Measurements from ENCODE around the gene PREB. TPM values are rescaled to one million over a fixed set of nuclear protein-coding genes. Genes with fewer than 3 reads are reported as not detected.
A peak's percentile ranks its signal among the peaks of the same experiment; 100 is the strongest.

Gene PREB
- total RNA-seq, 1 donor from 2014 or later, result 38.7 TPM

DNA sequence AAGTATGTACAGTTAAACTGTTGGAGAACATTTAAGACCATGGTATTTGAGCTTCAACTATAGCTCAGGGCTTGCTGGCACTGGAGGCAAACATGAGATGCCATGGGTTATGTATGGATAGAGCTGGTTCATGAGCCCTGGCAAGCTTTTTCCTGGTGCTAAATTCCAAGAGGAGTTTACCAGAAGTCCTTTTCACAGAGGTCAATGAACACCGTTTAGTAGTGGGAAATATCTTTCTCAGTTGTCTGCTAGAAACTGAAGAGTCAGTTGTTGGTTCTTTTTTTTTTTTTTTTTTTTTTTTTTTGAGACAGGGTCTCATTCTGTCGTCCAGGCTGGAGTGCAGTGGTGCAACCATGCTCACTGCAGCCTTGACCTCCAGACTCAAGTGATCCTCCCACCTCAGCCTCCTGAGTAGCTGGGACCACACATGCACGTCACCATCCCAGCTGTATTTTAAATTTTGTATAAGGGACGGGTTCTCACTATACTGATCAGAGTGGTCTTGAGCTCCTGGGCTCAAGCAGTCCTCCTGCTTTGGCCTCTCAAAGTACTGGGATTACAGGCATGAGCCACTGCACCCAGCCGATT lies 46.5 kb downstream of the PREB start:
- Mint-ChIP-seq H3K4me1 (peaks cover 12% of the 10 kb centered on the region), H3K36me3 (ENCODE audit: low read depth) (no peaks in the 10 kb centered on the region), H3K27ac (no peak overlapping the region), H3K9me3 (no peaks in the 10 kb centered on the region), H3K27me3 (no peaks in the 10 kb centered on the region), H3K4me3 (no peak overlapping the region)
- intact Hi-C loops (cut with micrococcal nuclease), result loop anchor here (2.0 to 10.0 kb wide), 3 partner anchors 241 to 497 kb away; partner anchors contain the start of genes DPYSL5, GTF3C2 and ZNF512
- DNase-seq (no peak), ATAC-seq (ENCODE audit: low read depth) (no peak)
- CTCF ChIA-PET, result interaction anchor here (1.2 to 4.4 kb wide), 3 partner anchors 127 to 192 kb away, joined by 3 to 12 read pairs (median 4); no protein-coding TSS in a partner anchor
- TF ChIP-seq, protein P1, sequence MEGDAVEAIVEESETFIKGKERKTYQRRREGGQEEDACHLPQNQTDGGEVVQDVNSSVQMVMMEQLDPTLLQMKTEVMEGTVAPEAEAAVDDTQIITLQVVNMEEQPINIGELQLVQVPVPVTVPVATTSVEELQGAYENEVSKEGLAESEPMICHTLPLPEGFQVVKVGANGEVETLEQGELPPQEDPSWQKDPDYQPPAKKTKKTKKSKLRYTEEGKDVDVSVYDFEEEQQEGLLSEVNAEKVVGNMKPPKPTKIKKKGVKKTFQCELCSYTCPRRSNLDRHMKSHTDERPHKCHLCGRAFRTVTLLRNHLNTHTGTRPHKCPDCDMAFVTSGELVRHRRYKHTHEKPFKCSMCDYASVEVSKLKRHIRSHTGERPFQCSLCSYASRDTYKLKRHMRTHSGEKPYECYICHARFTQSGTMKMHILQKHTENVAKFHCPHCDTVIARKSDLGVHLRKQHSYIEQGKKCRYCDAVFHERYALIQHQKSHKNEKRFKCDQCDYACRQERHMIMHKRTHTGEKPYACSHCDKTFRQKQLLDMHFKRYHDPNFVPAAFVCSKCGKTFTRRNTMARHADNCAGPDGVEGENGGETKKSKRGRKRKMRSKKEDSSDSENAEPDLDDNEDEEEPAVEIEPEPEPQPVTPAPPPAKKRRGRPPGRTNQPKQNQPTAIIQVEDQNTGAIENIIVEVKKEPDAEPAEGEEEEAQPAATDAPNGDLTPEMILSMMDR (IDR thresholded peaks at IDR 0.05), result no peak
- POLR2A ChIA-PET, result interaction anchor here (0.5 to 4.2 kb wide), 10 partner anchors 8 to 276 kb away, joined by 3 to 27 read pairs (median 4); partner anchors contain the start of genes ABHD1, AGBL5, ATRAID and OST4

DNA sequence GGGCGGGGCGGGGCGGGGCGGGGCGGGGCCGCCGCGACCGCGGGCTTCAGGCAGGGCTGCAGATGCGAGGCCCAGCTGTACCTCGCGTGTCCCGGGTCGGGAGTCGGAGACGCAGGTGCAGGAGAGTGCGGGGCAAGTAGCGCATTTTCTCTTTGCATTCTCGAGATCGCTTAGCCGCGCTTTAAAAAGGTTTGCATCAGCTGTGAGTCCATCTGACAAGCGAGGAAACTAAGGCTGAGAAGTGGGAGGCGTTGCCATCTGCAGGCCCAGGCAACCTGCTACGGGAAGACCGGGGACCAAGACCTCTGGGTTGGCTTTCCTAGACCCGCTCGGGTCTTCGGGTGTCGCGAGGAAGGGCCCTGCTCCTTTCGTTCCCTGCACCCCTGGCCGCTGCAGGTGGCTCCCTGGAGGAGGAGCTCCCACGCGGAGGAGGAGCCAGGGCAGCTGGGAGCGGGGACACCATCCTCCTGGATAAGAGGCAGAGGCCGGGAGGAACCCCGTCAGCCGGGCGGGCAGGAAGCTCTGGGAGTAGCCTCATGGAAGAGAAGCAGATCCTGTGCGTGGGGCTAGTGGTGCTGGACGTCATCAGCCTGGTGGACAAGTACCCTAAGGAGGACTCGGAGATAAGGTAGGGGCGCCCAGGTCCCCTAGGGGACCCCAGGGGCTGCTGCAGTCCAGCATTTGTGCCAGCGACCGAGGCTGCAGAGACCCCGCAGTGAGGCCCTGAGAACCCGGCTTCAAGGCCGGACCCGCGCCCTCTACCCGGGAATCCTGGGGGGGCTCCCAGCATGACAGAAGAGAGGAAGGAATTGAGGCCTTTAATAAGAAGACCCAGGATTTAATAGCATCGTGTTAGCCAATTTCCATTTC lies 47.5 kb downstream of the PREB start, which contains the start of gene KHK:
KHK (plus strand) TSS at position 49 of the 870 bp plus-strand sequence; CDS start at position 537, 488 bp downstream.
- TF ChIP-seq, protein P1 (IDR thresholded peaks at IDR 0.05), result peak; percentile 2
- H3K9me3 Mint-ChIP-seq, result no peaks in the 10 kb centered on the region
- no peaks in the 10 kb centered on the region for H3K36me3 Mint-ChIP-seq (ENCODE audit: low read depth)
- no peaks in the 10 kb centered on the region for H3K27me3 Mint-ChIP-seq
- DNase-seq, result no peak
- peak within 1 kb of the TSS; percentile 87 for H3K4me3 Mint-ChIP-seq
- peak within 1 kb of the TSS; percentile 86 for H3K27ac Mint-ChIP-seq
- peaks cover 12% of the 10 kb centered on the region for H3K4me1 Mint-ChIP-seq
- CTCF ChIA-PET, result interaction anchor here (0.9 to 4.4 kb wide), 4 partner anchors 36 to 193 kb away, joined by 3 to 12 read pairs (median 4); partner anchors contain the start of gene AGBL5
- intact Hi-C loops (cut with micrococcal nuclease), result loop anchor here (1.0 to 10.0 kb wide), 13 partner anchors 9 to 498 kb away; partner anchors contain the start of genes ATRAID, DPYSL5, EIF2B4 and GTF3C2
- POLR2A ChIA-PET, result interaction anchor here (0.5 to 6.6 kb wide), 14 partner anchors 9 to 596 kb away, joined by 3 to 53 read pairs (median 4); partner anchors contain the start of genes ABHD1, AGBL5, ATRAID and OST4
- peak; percentile 0 for ATAC-seq (ENCODE audit: low read depth)

DNA sequence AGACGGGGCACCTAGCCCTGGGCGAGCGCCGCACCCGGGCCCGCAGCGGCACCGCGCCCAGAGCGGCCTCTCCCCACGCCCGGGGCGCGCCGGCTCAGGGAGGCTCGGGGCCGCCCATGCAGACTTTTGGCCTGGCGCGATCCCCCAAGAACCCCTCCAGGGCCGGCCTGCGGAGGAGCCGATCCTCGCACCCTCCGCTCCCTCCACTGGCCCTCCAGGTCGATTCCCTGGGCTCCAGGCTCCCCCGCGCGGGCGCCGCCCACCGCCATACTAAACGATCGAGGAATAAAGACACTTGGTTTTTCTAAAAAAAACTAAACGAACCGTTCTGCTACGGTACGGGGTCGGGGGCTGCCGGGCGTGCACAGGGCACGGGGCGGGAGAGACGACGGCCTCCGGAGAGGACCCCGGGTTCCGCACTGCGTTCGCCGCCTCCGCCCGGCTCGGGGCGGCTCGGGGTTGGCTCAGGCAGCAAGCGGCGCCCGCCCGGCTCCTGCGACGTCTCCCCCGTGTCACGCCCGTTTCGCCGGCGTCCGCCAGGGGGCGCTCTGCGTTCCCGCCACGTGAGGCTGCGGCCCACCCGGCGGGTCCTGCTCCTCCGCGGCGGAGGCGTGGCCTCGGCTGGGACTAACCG lies 48.2 kb downstream of the PREB start:
- no peaks in the 10 kb centered on the region for H3K36me3 Mint-ChIP-seq (ENCODE audit: low read depth)
- TF ChIP-seq, protein P1 (IDR thresholded peaks at IDR 0.05), result peak; percentile 44
- POLR2A ChIA-PET, result interaction anchor here (0.5 to 6.6 kb wide), 5 partner anchors 14 to 46 kb away, joined by 3 to 53 read pairs (median 4); partner anchors contain the start of genes AGBL5 and OST4
- no peaks in the 10 kb centered on the region for H3K27me3 Mint-ChIP-seq
- H3K4me3 Mint-ChIP-seq, result peak overlapping the region; percentile 87
- DNase-seq (peak; percentile 99), ATAC-seq (ENCODE audit: low read depth) (peak; percentile 92)
- CTCF ChIA-PET, result interaction anchor here (4.4 kb wide), 1 partner anchor 125 kb away, joined by 12 read pairs; no protein-coding TSS in a partner anchor
- H3K4me1 Mint-ChIP-seq, result peaks cover 18% of the 10 kb centered on the region
- intact Hi-C loops (cut with micrococcal nuclease), result loop anchor here (1.0 to 10.0 kb wide), 13 partner anchors 10 to 499 kb away; partner anchors contain the start of genes ATRAID, DPYSL5, EIF2B4 and GTF3C2
- H3K27ac Mint-ChIP-seq, result peak overlapping the region; percentile 86
- no peaks in the 10 kb centered on the region for H3K9me3 Mint-ChIP-seq

DNA sequence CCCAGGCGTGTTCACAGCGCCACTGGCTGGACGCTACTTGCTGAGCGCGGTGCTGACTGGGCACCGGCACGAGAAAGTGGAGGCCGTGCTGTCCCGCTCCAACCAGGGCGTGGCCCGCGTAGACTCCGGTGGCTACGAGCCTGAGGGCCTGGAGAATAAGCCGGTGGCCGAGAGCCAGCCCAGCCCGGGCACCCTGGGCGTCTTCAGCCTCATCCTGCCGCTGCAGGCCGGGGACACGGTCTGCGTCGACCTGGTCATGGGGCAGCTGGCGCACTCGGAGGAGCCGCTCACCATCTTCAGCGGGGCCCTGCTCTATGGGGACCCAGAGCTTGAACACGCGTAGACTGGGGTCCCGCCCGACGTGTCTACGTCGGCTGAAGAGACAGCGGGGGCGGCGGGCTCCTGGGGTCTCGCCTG lies 48.8 kb downstream of the PREB start:
- ATAC-seq (ENCODE audit: low read depth), result no peak
- Mint-ChIP-seq H3K4me1 (peaks cover 23% of the 10 kb centered on the region), H3K27me3 (no peaks in the 10 kb centered on the region), H3K36me3 (ENCODE audit: low read depth) (no peaks in the 10 kb centered on the region), H3K4me3 (peak overlapping the region; percentile 87), H3K27ac (no peak overlapping the region), H3K9me3 (no peaks in the 10 kb centered on the region)
- CTCF ChIA-PET, result interaction anchor here (4.4 kb wide), 1 partner anchor 124 kb away, joined by 12 read pairs; no protein-coding TSS in a partner anchor
- POLR2A ChIA-PET, result interaction anchor here (4.2 to 6.6 kb wide), 2 partner anchors 14 to 35 kb away, joined by 27 to 53 read pairs; partner anchors contain the start of genes AGBL5 and OST4
- TF ChIP-seq, protein P1 (IDR thresholded peaks at IDR 0.05), result no peak
- no peak for DNase-seq
- intact Hi-C loops (cut with micrococcal nuclease), result loop anchor here (1.0 to 10.0 kb wide), 13 partner anchors 11 to 499 kb away; partner anchors contain the start of genes ATRAID, DPYSL5, EIF2B4 and GTF3C2

Measured in activated B cell treated with CpG ODN at 0.5 μM for 24 hours (primary cell).